Endodermal cell (in vitro differentiated cells): ENCODE results near the gene PHF2. TPM values are rescaled to one million over a fixed set of nuclear protein-coding genes. Genes with fewer than 3 reads are reported as not detected.
A peak's percentile ranks its signal among the peaks of the same experiment; 100 is the strongest.

Experiments
- DNase-seq: peaks from one replicate; pipeline ENCODE4 v3.0.0-alpha.2; 2017
- H3K27ac ChIP-seq: 2 replicates; pipeline ENCODE4 v1.5.1; 2013; ENCODE audit warnings: mild to moderate bottlenecking, low read depth, low read length, moderate library complexity
- H3K27me3 ChIP-seq: 2 replicates; pipeline ENCODE4 v1.6.1; 2013; ENCODE audit warnings: mild to moderate bottlenecking, low read length, moderate library complexity; ENCODE audit not compliant: insufficient read depth, control insufficient read depth, poor library complexity, severe bottlenecking
- H3K36me3 ChIP-seq: 2 replicates; pipeline ENCODE4 v1.7.0; 2013; ENCODE audit warnings: mild to moderate bottlenecking, low read length, moderate library complexity; ENCODE audit not compliant: control insufficient read depth, insufficient read depth
- H3K4me1 ChIP-seq: one replicate; pipeline ENCODE4 v1.7.0; 2013; ENCODE audit warnings: low read length; ENCODE audit not compliant: control insufficient read depth, insufficient read depth
- H3K4me3 ChIP-seq: 2 replicates; pipeline ENCODE4 v1.5.1; 2013; ENCODE audit warnings: mild to moderate bottlenecking, low read length, moderate library complexity
- H3K9ac ChIP-seq: 2 replicates; pipeline ENCODE4 v1.6.1; 2013; ENCODE audit warnings: mild to moderate bottlenecking, low read length, moderate library complexity; ENCODE audit not compliant: poor library complexity, severe bottlenecking; ENCODE audit errors: extremely low read depth
- H3K9me3 ChIP-seq: 2 replicates; pipeline ENCODE4 v1.6.1; 2013; ENCODE audit warnings: mild to moderate bottlenecking, low read length, moderate library complexity; ENCODE audit not compliant: control insufficient read depth
- H3K27ac Mint-ChIP-seq: 2 replicates; pipeline ENCODE4 v1.8.0; 2020; ENCODE audit warnings: mixed read lengths
- H3K27me3 Mint-ChIP-seq: 2 replicates; pipeline ENCODE4 v1.8.0; 2021; ENCODE audit warnings: mild to moderate bottlenecking, mixed read lengths; ENCODE audit not compliant: insufficient read depth
- H3K36me3 Mint-ChIP-seq: 2 replicates; pipeline ENCODE4 v1.8.0; 2020; ENCODE audit warnings: low read depth, mixed read lengths
- H3K4me1 Mint-ChIP-seq: 2 replicates; pipeline ENCODE4 v1.8.0; 2020; ENCODE audit warnings: mixed read lengths
- H3K4me3 Mint-ChIP-seq: 2 replicates; pipeline ENCODE4 v1.8.0; 2020; ENCODE audit warnings: mild to moderate bottlenecking, moderate library complexity, mixed read lengths
- H3K9me3 Mint-ChIP-seq: 2 replicates; pipeline ENCODE4 v1.8.0; 2020; ENCODE audit warnings: mild to moderate bottlenecking, mixed read lengths
- CTCF ChIP-seq: fragments of 200-600 bp; sonication (generic); conservative IDR thresholded peaks from 2 replicates; pipeline ENCODE4 v1.5.0; 2021; ENCODE audit warnings: antibody characterized with exemption, mild to moderate bottlenecking
- WGBS, 2 experiments: methylation state at CpG; one replicate each; pipeline versions ENCODE4 v1.1.5 to v1.1.7; 2013; ENCODE audit warnings: missing lambda C conversion rate in 2 of 2, mixed read lengths in 1 of 2; ENCODE audit not compliant: insufficient coverage in 1 of 2, insufficient read length in 1 of 2; 5-methylcytosine and 5-hydroxymethylcytosine counted together
- total RNA-seq, 2 donors: library from RNA; stranded (reverse); fragmentation: NEBNext Ultra II Directional in 1 of 2; extraction: Animal tissue kit (Norgen Biotek cat#: 25700) in 1 of 2; gene quantifications; 2 replicates in 1 of 2; 3 replicates in 1 of 2; pipeline ENCODE4 v1.2.1, GENCODE V29; 2021

PHF2 gene
- total RNA-seq, 2 donors from 2014 or later = 17.1 to 20.2 TPM

- WGBS, 2 experiments = 94 to 96% methylated on average over 4 of the region's 4 CpGs
- H3K36me3 Mint-ChIP-seq = peaks cover 6% of the 10 kb centered on the region
Measured at GRCh38 chr9:93585259-93585658, 8.9 kb downstream of the PHF2 start.

GRCh38 chr9:93585695-93586094 lies 9.3 kb downstream of the PHF2 start:
- no peak overlapping the region for H3K9ac ChIP-seq
- DNase-seq = no peak
- H3K27me3 ChIP-seq = no peaks in the 10 kb centered on the region
- 93 to 95% methylated on average over 3 to 4 of the region's 4 CpGs for WGBS, 2 experiments
- H3K4me1 ChIP-seq = peaks cover 7% of the 10 kb centered on the region
- peaks cover 9% of the 10 kb centered on the region for H3K9me3 ChIP-seq
- no peak overlapping the region for H3K4me3 ChIP-seq
- H3K9me3 Mint-ChIP-seq = peaks cover 4% of the 10 kb centered on the region
- H3K36me3 Mint-ChIP-seq = peaks cover 6% of the 10 kb centered on the region
- H3K27ac Mint-ChIP-seq = no peak overlapping the region
- H3K4me1 Mint-ChIP-seq = peaks cover 31% of the 10 kb centered on the region
- peaks cover 4% of the 10 kb centered on the region for H3K36me3 ChIP-seq
- no peak overlapping the region for H3K27ac ChIP-seq
- no peak for TF ChIP-seq CTCF
- no peaks in the 10 kb centered on the region for H3K27me3 Mint-ChIP-seq
- H3K4me3 Mint-ChIP-seq = no peak overlapping the region

More at GRCh38 chr9:93585259-93585658, 8.9 kb downstream of the PHF2 start:
- peak; percentile 10 for DNase-seq
- no peak for TF ChIP-seq CTCF
- H3K9ac ChIP-seq = no peak overlapping the region
- no peak overlapping the region for H3K27ac ChIP-seq
- Mint-ChIP-seq H3K27me3 (no peaks in the 10 kb centered on the region), H3K9me3 (peaks cover 4% of the 10 kb centered on the region), H3K4me1 (peaks cover 35% of the 10 kb centered on the region), H3K4me3 (no peak overlapping the region), H3K27ac (no peak overlapping the region)
- peaks cover 9% of the 10 kb centered on the region for H3K9me3 ChIP-seq
- H3K4me1 ChIP-seq = peaks cover 7% of the 10 kb centered on the region
- H3K36me3 ChIP-seq = peaks cover 4% of the 10 kb centered on the region
- H3K27me3 ChIP-seq = no peaks in the 10 kb centered on the region
- no peak overlapping the region for H3K4me3 ChIP-seq

GRCh38 chr9:93586290-93587057 lies 10.1 kb downstream of the PHF2 start:
- Mint-ChIP-seq H3K4me3 (no peak overlapping the region), H3K4me1 (peaks cover 25% of the 10 kb centered on the region), H3K36me3 (peaks cover 6% of the 10 kb centered on the region), H3K9me3 (peaks cover 4% of the 10 kb centered on the region), H3K27ac (no peak overlapping the region), H3K27me3 (no peaks in the 10 kb centered on the region)
- Histone ChIP-seq H3K9me3 (peaks cover 9% of the 10 kb centered on the region), H3K27ac (no peak overlapping the region), H3K27me3 (no peaks in the 10 kb centered on the region), H3K36me3 (peaks cover 4% of the 10 kb centered on the region), H3K4me1 (peaks cover 7% of the 10 kb centered on the region), H3K9ac (no peak overlapping the region), H3K4me3 (no peak overlapping the region)
- no peak for TF ChIP-seq CTCF
- 93 to 96% methylated on average over 8 to 13 of the region's 13 CpGs for WGBS, 2 experiments
- DNase-seq = peak; percentile 24
